ENCODE data around the gene LEF1. TPM values are rescaled to one million over a fixed set of nuclear protein-coding genes. Genes with fewer than 3 reads are reported as not detected.

Gene LEF1
- total and polyA plus RNA-seq, 9 of the 15 experiments (the other 6 are each of a cell fraction or from before 2014, with no cell fraction given) = 15.1 to 81.1 (median 29.7) TPM

GRCh38 chr4:108157655-108158054, 11.1 kb downstream of the LEF1 start (continued):
- TF ChIP-seq ZNF609 (CRISPR knock-in tag; IDR thresholded peaks at IDR 0.05; ENCODE audit: borderline replicate concordance) (no peak), ZNF354B (CRISPR knock-in tag; IDR thresholded peaks at IDR 0.05) (no peak), TEAD4 (IDR thresholded peaks at IDR 0.05; ENCODE audit: low read length) (no peak), TEAD4 (CRISPR knock-in tag; IDR thresholded peaks at IDR 0.05; ENCODE audit: borderline replicate concordance) (no peak), HNRNPK (IDR thresholded peaks at IDR 0.05; ENCODE audit: low read depth, low read length, poor library complexity, severe bottlenecking) (no peak), DIDO1 (tag; IDR thresholded peaks at IDR 0.05; ENCODE audit: low read depth) (no peak), IRF1 (CRISPR knock-in tag; IDR thresholded peaks at IDR 0.05; ENCODE audit: borderline replicate concordance) (no peak)

All from K562 (cell line).